K562 (cell line): ENCODE data around the gene VGLL2. TPM values are rescaled to one million over a fixed set of nuclear protein-coding genes. Genes with fewer than 3 reads are reported as not detected.
A peak's percentile ranks its signal among the peaks of the same experiment; 100 is the strongest.

ENCODE experiments used
- ATAC-seq: fragments of 200-7000 bp; cut with Tn5 transposase; 3 replicates; pipeline ENCODE4 v1.9.1; 2020; ENCODE audit warnings: moderate library complexity
- BruUV-seq: library from RNA; stranded (reverse); fragments of 400-500 nt; replicated peaks from 2 replicates; lab custom pipeline; 2021; lab: Mats Ljungman, UMichigan
- CTCF ChIA-PET: fragments of 300-600 bp; formaldehyde crosslinking; extraction: SDS; loops from one replicate; lab custom pipeline; 2021; ENCODE audit warnings: low intra/inter-chr PET ratio; lab: Yijun Ruan, JAX
- POLR2A ChIA-PET: fragments of 300-600, 350-650 bp; sonication (Branson Sonifier 250); formaldehyde crosslinking; extraction: SDS; loops from one replicate; lab custom pipeline; 2021; ENCODE audit warnings: antibody characterized with exemption, inconsistent platforms; lab: Yijun Ruan, JAX
- DNase-seq, 4 experiments: peaks; one replicate each; pipeline versions ENCODE4 v3.0.0 to v3.0.0-alpha.2; 2011 to 2018; ENCODE audit warnings: low spot score in 3 of 4, mixed read lengths in 3 of 4; ENCODE audit errors: extremely low read depth in 1 of 4
- FAIRE-seq: peaks from 2 replicates; lab custom pipeline; 2011; peaks lifted over from hg19 to GRCh38; lab: Jason Lieb, UNC
- H2AFZ ChIP-seq: 2 replicates; pipeline ENCODE4 v1.6.0; 2011; ENCODE audit warnings: low read depth, low read length, control low read depth, inconsistent platforms
- H3K27ac ChIP-seq: fragments of 200-600 bp; 3 replicates; pipeline ENCODE4 v1.8.0; 2011; ENCODE audit warnings: low read depth, mild to moderate bottlenecking, control low read depth, inconsistent platforms, low read length, moderate library complexity, mixed read lengths; ENCODE audit errors: extremely low read depth
- H3K27me3 ChIP-seq, 2 experiments: fragments of 300-600 bp in 1 of 2; 2 replicates in 1 of 2; 3 replicates in 1 of 2; pipeline versions ENCODE4 v1.6.0 to v1.8.0; 2011; ENCODE audit warnings: inconsistent platforms in 2 of 2, low read length in 2 of 2, mild to moderate bottlenecking in 1 of 2, mixed read lengths in 1 of 2, moderate library complexity in 1 of 2; ENCODE audit not compliant: control insufficient read depth in 2 of 2, insufficient read depth in 2 of 2
- H3K36me3 ChIP-seq: fragments of 300-600 bp; 3 replicates; pipeline ENCODE4 v1.8.0; 2011; ENCODE audit warnings: mild to moderate bottlenecking, low read length, inconsistent platforms; ENCODE audit not compliant: control insufficient read depth, insufficient read depth
- H3K4me1 ChIP-seq, 2 experiments: fragments of 200-600 bp in 1 of 2; replicated peaks in 1 of 2; 2 replicates in 1 of 2; 3 replicates in 1 of 2; pipeline versions ENCODE4 v1.5.1 to v1.8.0; 2011; ENCODE audit warnings: inconsistent platforms in 2 of 2, low read length in 2 of 2, mild to moderate bottlenecking in 1 of 2, mixed read lengths in 1 of 2, moderate library complexity in 1 of 2; ENCODE audit not compliant: control insufficient read depth in 2 of 2, insufficient read depth in 2 of 2
- H3K4me2 ChIP-seq: 2 replicates; pipeline ENCODE4 v1.6.1; 2011; ENCODE audit warnings: low read length, control low read depth, inconsistent platforms, mixed read lengths; ENCODE audit not compliant: insufficient read depth
- H3K4me3 ChIP-seq: fragments of 200-600 bp; sonication (generic), shearing (Covaris generic); 2 replicates; pipeline ENCODE4 v1.5.1; 2016; ENCODE audit warnings: control low read depth, inconsistent platforms
- H3K79me2 ChIP-seq: fragments of 200-600 bp; 3 replicates; pipeline ENCODE4 v1.8.0; 2011; ENCODE audit warnings: low read length, inconsistent platforms; ENCODE audit not compliant: control insufficient read depth, insufficient read depth
- H3K9ac ChIP-seq, 2 experiments: 2 replicates each; pipeline versions ENCODE4 v1.6.0 to v1.6.1; 2011; ENCODE audit warnings: low read depth in 2 of 2, low read length in 2 of 2, control low read depth in 1 of 2, inconsistent platforms in 1 of 2, mild to moderate bottlenecking in 1 of 2, mixed read lengths in 1 of 2; ENCODE audit not compliant: insufficient read depth in 1 of 2
- H3K9me1 ChIP-seq: one replicate; pipeline ENCODE4 v1.6.0; 2011; ENCODE audit warnings: inconsistent platforms, mild to moderate bottlenecking, low read length, moderate library complexity; ENCODE audit not compliant: control insufficient read depth, insufficient read depth
- H3K9me3 ChIP-seq: replicated peaks from 2 replicates; pipeline ENCODE4 v1.5.1; 2011; ENCODE audit warnings: low read depth, low read length, inconsistent platforms; ENCODE audit not compliant: control insufficient read depth, insufficient read depth
- H4K20me1 ChIP-seq: replicated peaks from 2 replicates; pipeline ENCODE4 v1.6.1; 2011; ENCODE audit warnings: low read length, inconsistent platforms, mixed read lengths; ENCODE audit not compliant: control insufficient read depth, insufficient read depth
- HES1 ChIP-seq: fragments of 450-650 bp; IDR thresholded peaks from 2 replicates; pipeline ENCODE4 v1.6.1; 2016; ENCODE audit warnings: low read depth, mild to moderate bottlenecking, moderate library complexity
- POLR2A ChIP-seq: fragments of 450-650 bp; conservative IDR thresholded peaks from 2 replicates; pipeline ENCODE4 v1.6.1; 2016
- SRSF1 ChIP-seq: fragments of 200-400 bp; formaldehyde crosslinking; IDR thresholded peaks from 2 replicates; pipeline ENCODE4 v1.6.1; 2017; ENCODE audit warnings: mild to moderate bottlenecking, low read depth, low read length, moderate library complexity
- TAF7 ChIP-seq: fragments of 450-650 bp; IDR thresholded peaks from 2 replicates; pipeline ENCODE4 v1.6.1; 2016; ENCODE audit warnings: missing genetic modification characterization, missing compliant biosample characterization
- ZBED1 ChIP-seq: IDR thresholded peaks from 2 replicates; pipeline ENCODE4 v1.6.1; 2014
- ZBTB17 ChIP-seq: fragments of 450-650 bp; formaldehyde crosslinking; IDR thresholded peaks from 2 replicates; pipeline ENCODE4 v1.4.0; 2020; ENCODE audit warnings: mild to moderate bottlenecking
- ZBTB40 ChIP-seq, 2 experiments: fragments of 450-650 bp in 1 of 2; sonication (generic) in 1 of 2; formaldehyde crosslinking in 1 of 2; IDR thresholded peaks; 2 replicates each; pipeline versions ENCODE4 v1.7.1 to v1.9.0; 2016 to 2022; ENCODE audit warnings: inconsistent platforms in 1 of 2, mild to moderate bottlenecking in 1 of 2, missing genetic modification reagents in 1 of 2
- ZNF146 ChIP-seq: IDR thresholded peaks from one replicate; pipeline ENCODE4 v1.6.1; 2018; ENCODE audit warnings: missing compliant biosample characterization; ENCODE audit not compliant: unreplicated experiment
- WGBS: fragments of 100-300 bp; shearing (Covaris generic); methylation state at CpG from one replicate; pipeline ENCODE4 v1.1.6; 2016; ENCODE audit warnings: low coverage, mixed read lengths; ENCODE audit not compliant: insufficient coverage; ENCODE audit errors: missing lambda C conversion rate; 5-methylcytosine and 5-hydroxymethylcytosine counted together
- in situ Hi-C: fragments of 300-500 bp; cut with MboI; formaldehyde crosslinking; loops from 4 replicates; pipeline ENCODE4 v1.15.0; 2018; ENCODE audit warnings: inconsistent platforms, mixed read lengths
- intact Hi-C: fragments of 100-400 bp; cut with micrococcal nuclease; formaldehyde crosslinking; loops from 2 replicates; pipeline ENCODE4 v1.14.2; 2022
- polyA plus RNA-seq, 8 experiments: library from polyadenylated mRNA; depleted of rRNA in 4 of 8; stranded (reverse) in 5 of 8; unstranded in 3 of 8; fragments of >200 nt; fragmentation: Nextera tagmentation in 2 of 8; fragmentation: Illumina TruSeq in 1 of 8; extraction: Ambion mirVana in 2 of 8; extraction: Trizol in 1 of 8; gene quantifications; 2 replicates each; pipeline versions ENCODE4 v1.2.1 to v1.2.3, GENCODE V29; 2011 to 2014; ENCODE audit warnings: inconsistent platforms in 1 of 8, missing spikeins in 1 of 8
- total RNA-seq, 7 experiments: library from RNA; depleted of rRNA in 6 of 7; stranded (reverse); fragments of >200 nt in 6 of 7; fragmentation: Illumina TruSeq in 2 of 7; extraction: Trizol in 2 of 7; gene quantifications; 2 replicates each; pipeline versions ENCODE4 v1.2.1 to v1.2.3, GENCODE V29; 2011 to 2021; ENCODE audit warnings: low replicate concordance in 1 of 7

VGLL2 gene
- total and polyA plus RNA-seq, 9 of the 15 experiments (the other 6 are each of a cell fraction or from before 2014, with no cell fraction given) = not detected

- no peaks in the 10 kb centered on the region for H3K36me3 ChIP-seq
- H3K4me1 ChIP-seq = no peaks in the 10 kb centered on the region
- H3K9me1 ChIP-seq = no peaks in the 10 kb centered on the region
- ChIA-PET POLR2A (no interaction called here), CTCF (no interaction called here)
- no peak for ATAC-seq
- H4K20me1 ChIP-seq = no peaks in the 10 kb centered on the region
- no peaks in the 10 kb centered on the region for H3K79me2 ChIP-seq
- no peak overlapping the region for H3K27ac ChIP-seq
- H3K9me3 ChIP-seq = no peaks in the 10 kb centered on the region
- in situ Hi-C loops (no loop called here), intact Hi-C loops (no loop called here)
- no peak for FAIRE-seq
- H3K4me3 ChIP-seq = no peak overlapping the region
- 0% methylated on average over 1 of the region's 1 CpG for WGBS
- H3K4me2 ChIP-seq = no peak overlapping the region
- BruUV-seq = no TSS peak
- no peak overlapping the region for H2AFZ ChIP-seq
- no peak for DNase-seq
- H3K9ac ChIP-seq = no peak overlapping the region
- TF ChIP-seq SRSF1 = no peak
- no peak for TF ChIP-seq HES1
- TF ChIP-seq ZNF146 (CRISPR knock-in tag) = peak; percentile 25
- no peaks in the 10 kb centered on the region for H3K27me3 ChIP-seq
These were observed 35.5 kb upstream of the VGLL2 start for GRCh38 chr6:117229870-117230269.

GRCh38 chr6:117231466-117231865, 33.9 kb upstream of the VGLL2 start:
- H3K27ac ChIP-seq = no peak overlapping the region
- no peaks in the 10 kb centered on the region for H4K20me1 ChIP-seq
- BruUV-seq = no TSS peak
- ATAC-seq (no peak), FAIRE-seq (no peak), DNase-seq (no peak)
- no peaks in the 10 kb centered on the region for H3K79me2 ChIP-seq
- H3K9ac ChIP-seq = no peak overlapping the region
- no peaks in the 10 kb centered on the region for H3K9me1 ChIP-seq
- no peaks in the 10 kb centered on the region for H3K9me3 ChIP-seq
- ChIA-PET CTCF (no interaction called here), POLR2A (no interaction called here)
- in situ Hi-C loops = no loop called here
- H3K36me3 ChIP-seq = no peaks in the 10 kb centered on the region
- 0% methylated on average over 2 of the region's 2 CpGs for WGBS
- no peaks in the 10 kb centered on the region for H3K27me3 ChIP-seq
- H3K4me3 ChIP-seq = no peak overlapping the region
- intact Hi-C loops = no loop called here
- no peak overlapping the region for H2AFZ ChIP-seq
- no peaks in the 10 kb centered on the region for H3K4me1 ChIP-seq
- H3K4me2 ChIP-seq = no peak overlapping the region
- TF ChIP-seq TAF7 (no peak), POLR2A (no peak), ZBED1 (no peak), ZBTB40 (IDR thresholded peaks at IDR 0.05) (no peak), ZBTB40 (CRISPR knock-in tag; IDR thresholded peaks at IDR 0.05) (no peak), ZBTB17 (no peak)
